Measurements from ENCODE around the gene SYNGR1.
"Not testable (repeated sequence)": the region's sequence is repeated elsewhere in the genome, so short reads cannot be mapped to it uniquely, and the experiment has no call there.

The SYNGR1 gene

DNA sequence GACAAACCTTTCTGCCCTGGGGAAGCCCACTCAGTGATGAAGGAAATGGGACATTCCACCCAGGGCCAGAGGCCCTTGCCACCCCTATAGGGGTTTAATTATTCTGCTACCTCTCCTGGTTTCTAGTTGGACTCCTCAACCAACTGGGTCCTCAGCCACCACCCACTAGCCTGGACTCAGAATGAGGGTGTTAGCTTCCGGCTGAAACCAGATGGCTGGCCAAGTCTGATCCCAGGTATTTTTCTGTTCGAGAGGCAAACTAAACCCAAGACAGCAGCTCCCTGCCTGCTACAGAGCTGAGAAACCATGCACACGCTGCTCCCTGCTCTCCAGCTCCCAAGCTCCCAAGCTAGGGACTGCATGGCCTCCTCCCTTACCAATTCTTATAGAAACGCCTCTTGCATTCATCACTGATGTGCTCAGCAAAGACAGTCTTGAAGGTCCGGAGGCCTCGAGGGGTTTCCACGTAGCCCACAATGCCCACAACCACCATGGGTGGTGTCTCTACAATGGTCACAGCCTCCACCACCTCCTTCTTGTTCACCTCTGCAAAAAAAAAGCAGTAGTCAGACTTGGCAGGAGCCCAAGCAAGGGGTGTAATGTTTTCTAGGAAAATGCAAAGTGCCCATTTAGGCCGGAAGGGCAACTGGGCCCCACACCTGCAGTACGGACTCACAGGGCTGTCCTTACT is 32.6 kb upstream of the SYNGR1 start:
- DNase-seq: no peak

DNA sequence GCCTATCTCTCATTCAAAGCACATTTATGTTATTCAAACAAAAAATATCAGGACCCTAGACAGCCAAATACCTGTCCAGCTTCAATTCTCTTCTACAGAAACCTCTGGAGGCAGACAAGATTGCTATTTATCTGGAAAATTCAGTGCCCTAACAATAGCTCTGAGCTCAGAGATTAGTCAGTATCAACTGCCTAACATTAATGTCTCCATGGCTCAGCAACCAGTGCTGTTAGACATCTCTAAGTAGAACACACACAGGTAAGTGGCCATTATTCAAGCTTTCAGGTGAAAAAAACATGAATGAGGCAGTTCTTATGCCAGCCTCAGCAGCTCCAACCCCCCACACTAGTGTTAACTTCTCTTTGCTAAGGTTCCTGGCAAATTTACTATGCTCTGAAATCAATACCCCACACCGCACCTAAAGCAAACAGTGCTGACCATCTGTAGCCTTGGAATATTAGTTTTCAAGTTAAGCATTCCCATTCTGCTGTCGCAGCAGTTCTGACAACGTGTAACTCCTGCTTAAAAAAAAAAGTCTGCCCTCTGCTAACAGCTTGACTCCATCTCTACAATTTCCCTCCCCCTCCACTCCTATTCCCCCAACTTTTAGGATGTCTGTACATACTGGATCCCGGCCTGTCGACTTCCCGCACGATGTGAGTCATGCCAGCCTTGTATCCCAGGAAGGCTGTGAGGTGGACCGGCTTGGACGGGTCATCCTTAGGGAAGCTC is 31.9 kb upstream of the SYNGR1 start:
- no peak for DNase-seq

DNA sequence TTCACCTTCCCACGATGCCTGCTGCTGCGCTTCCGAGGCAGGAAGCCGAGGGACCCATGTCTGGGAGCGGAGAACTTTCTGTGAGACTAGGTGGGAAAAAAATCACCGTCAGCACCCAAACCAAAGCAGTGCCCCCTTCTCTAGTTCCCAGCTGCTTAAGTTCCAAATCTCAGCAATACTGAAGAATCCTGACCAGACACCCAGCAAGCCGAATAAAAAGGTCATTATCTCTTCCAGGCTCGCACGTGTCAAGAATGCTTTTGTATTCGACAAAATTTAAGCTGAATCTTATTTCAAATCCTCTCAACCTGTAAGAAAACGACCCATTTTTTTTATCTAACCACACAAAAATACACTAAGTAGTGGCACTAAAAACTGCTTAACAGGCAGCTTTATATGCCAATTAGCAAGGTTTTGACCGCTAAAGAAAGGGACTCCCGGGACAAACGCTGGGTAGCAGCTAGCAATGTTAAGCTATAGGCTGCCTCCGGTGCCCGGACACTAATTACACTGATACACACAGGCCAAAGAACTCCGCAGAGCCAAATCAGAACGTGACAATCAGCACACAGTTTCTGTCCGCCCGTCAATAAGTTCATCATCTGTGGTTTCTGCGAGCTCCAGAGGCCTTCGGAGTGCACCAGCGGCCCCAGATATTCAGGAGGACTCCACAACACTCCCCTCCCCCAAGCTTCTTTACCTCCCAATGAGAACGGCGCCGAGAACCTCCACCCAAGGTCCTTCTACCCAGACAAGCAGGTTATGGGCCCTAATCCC is 31.1 kb upstream of the SYNGR1 start:
- no peak for DNase-seq

DNA sequence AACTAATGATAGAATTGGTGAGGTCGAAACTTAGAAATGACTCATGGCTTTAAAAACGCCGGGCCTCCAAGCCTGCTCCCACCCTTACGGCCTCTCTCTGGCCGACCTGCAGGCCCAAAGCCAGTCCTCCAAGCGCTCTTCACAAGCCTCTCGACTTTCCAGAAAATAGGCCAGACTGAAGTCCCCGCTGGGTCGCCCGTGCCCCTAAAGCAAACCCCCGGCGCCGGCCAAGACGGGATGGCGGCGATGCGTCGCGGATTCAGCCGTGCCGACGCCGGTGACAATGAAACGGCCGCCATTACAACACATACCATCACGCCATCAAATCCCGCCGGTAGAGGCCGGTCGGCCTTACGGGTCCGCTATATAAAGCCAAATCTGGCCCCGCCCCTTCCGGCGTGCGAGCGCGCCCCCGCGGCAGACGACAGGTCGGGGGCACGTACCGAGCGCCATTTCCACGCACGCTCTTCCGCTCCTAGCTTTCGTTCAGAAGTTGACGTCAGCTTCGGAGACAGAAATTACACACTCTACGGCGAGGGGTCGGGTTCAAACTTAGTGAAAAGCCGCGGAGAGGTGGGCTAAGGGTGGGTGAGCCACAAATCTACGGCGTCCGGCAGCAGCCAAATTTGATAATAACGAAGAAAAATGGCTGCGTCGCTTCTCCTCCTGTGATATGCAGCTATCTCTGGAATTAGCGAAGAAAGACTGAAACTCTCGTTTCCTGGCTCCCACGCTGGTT is 30.3 kb upstream of the SYNGR1 start, which contains the start of gene RPL3:
Gene RPL3, minus strand, starts transcription at position 340 of the 739 bp plus-strand sequence. Its CDS starts 26 bp downstream, at position 314.
- peak; percentile 99 for DNase-seq

DNA sequence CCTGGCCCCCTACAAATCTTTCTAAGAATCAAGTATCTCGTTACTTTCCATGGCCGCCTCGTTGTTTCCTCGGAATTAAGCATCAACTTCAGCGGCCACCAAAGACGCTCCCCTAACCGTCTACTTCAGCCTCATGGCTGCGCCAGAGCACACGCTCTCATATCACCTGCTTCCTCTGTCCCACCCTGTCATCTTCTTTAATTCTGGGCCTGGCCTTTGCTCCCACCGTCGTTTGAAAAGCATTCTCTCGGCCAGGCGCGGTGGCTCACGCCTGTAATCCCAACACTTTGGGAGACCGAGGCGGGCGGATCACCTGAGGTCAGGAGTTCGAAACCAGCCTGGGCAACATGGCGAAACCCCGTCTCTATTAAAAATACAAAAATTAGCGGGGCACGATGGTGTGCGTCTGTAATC is 29.2 kb upstream of the SYNGR1 start:
- DNase-seq: not testable (repeated sequence)

DNA sequence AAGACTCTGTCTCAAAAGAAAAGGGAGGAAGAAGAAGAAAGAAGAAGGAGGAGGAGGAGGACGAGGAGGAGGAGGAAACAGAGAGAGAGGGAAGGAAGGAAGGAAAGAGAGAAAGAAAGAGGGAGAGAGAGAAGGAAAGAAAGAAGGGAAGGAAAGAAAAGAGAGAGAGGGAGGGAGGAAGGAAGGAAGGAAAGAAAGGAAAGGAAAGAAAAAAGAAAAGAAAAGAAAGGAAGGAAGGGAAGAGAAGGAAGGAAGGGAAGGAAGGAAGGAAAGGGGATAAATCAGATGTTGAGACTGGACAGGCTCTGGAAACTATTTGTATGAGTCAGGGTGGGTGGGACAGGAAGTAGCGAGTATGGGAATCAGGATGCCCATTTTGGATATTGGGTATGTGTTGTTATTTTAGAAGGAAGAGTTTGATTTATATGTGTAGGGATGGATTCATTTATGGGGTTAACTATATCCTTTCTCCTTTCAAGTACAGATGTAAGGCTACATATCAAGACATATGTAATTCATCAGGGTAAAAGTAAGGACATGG is 24.3 kb upstream of the SYNGR1 start:
- no peak for DNase-seq

DNA sequence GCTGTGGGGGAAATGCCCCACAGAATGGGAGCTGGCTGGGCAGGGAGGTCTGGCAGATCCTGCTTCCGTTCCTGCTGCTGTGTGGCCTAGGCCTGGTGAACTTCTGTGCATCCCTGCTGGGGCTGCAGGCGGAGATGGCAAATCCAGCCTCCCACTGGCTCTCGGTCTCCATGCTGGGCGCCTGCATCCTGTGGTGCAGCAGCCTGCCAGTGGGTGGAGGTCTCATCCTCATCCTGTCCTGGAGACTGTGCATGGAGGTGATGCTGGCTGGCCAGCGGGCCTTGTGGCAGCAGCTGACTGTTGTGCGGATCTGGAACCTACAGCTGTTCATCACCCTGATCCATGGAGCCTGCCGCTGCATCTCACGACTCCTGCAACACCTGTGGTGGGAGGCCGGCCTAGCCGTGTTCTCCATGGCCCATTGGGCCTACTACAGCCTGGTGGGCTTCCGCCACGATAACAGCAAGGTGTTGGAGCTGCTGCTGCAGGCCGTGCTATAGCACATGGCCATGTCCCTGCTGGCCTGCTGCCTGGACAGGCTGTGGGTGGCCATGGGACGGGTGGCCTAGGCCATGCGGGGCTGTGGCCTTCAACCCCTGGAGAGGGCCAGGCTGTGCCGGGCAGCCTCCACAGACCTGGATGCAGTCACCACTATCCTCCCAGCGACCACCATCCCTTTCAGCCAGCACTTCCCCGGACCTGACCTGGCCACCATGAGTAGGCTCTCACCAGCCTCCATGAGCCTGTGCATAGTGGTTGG is 21.6 kb upstream of the SYNGR1 start:
- no peak for DNase-seq

DNA sequence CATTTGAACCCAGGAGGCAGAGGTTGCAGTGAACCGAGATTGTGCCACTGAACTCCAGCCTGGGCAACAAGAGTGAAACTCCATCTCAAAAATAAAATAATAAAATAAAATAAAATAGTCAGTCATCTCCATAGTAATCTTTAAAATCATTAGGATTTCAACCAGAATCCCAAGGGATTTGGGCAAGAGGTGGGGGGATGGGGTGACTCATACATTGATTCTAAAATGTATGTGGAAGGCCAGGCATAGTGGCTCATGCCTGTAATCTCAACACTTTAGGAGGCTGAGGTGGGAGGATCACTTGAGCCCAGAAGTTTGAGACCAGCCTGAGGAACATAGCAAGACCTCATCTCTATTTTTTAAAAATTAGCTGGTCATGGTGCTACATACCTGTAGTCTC is 19.2 kb upstream of the SYNGR1 start:
- DNase-seq: not testable (repeated sequence)

DNA sequence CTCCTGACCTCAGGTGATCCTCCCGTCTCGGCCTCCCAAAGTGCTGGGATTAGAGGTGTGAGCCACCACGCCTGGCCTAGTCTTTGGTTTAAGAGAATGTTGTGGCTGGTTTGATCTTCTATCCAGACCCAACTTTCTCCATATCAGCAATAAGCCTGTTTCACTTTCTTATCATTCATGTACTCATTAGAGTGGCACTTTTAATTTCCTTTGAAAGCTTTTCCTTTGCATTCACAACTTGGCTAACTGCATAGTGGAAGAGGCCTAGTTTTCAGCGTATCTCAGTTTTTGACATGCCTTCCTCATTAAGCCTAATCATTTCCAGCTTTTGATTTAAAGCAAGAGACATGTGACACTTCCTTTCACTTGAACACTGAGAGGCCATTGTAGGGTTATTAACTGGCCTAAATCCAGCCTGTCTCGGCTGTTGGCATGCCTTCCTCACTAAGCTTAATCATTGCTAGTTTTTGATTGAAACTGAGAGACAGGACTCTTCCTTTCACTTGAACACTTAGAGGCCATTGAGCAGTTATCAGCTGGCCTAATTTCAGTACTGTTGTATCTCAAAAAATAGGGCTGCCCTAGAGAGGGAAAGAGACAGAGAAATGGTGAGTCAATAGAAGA is 17.2 kb upstream of the SYNGR1 start:
- DNase-seq: no peak

DNA sequence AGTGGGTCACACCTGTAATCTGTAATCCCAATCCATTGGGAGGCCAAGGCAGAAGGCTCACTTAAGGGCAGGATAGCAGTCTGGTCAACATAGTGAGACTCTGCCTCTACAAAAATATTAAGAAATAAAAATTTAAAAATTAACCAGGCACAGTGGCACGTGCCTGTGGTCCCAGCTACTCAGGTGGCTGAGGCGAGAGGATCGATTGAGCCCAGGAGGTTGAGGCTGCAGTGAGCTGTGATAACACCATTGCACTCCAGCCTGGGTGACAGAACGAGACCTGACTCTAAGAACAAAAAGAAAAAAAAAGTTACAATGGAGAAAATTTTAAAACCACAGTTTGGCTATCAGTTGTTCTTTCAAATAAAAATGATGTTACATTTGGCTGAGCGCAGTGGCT is 13.4 kb upstream of the SYNGR1 start:
- DNase-seq: no peak

DNA sequence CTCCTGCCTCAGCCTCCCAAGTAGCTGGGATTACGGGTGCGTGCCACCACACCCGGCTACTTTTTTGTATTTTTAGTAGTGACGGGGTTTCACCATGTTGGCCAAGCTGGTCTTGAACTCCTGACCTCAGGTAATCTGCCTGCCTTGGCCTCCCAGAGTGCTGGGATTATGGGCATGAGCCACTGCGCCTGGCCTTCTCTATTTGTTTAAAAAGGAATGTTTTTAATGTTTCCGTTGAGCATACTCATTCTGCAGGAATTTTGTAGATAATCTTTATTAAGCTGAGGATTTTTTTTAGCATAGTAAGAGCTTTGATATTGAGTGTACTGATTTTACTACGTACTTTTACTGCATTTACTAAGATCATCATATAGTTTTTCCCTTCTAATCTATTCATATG is 10.0 kb upstream of the SYNGR1 start:
- not testable (repeated sequence) for DNase-seq

DNA sequence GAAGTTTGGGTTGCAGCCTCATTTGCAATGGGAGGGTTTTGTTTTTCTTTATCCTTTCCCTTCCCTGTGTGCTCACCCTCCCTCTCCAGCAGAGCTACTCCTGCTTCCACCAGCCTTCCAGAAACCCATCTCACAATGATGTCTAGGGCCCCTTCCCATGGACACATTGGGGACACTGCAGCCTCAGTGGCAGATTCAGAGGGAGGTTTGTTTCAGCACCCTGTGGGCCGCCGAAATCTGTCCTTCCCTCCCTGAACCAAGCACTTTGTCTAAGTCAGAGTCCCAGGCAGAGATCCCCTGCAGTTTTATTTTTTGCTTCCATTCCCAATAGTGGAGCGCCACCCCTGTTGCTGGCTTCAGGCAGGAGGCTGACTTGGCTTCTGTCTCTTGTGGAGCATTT is 8.6 kb upstream of the SYNGR1 start:
- no peak for DNase-seq

DNA sequence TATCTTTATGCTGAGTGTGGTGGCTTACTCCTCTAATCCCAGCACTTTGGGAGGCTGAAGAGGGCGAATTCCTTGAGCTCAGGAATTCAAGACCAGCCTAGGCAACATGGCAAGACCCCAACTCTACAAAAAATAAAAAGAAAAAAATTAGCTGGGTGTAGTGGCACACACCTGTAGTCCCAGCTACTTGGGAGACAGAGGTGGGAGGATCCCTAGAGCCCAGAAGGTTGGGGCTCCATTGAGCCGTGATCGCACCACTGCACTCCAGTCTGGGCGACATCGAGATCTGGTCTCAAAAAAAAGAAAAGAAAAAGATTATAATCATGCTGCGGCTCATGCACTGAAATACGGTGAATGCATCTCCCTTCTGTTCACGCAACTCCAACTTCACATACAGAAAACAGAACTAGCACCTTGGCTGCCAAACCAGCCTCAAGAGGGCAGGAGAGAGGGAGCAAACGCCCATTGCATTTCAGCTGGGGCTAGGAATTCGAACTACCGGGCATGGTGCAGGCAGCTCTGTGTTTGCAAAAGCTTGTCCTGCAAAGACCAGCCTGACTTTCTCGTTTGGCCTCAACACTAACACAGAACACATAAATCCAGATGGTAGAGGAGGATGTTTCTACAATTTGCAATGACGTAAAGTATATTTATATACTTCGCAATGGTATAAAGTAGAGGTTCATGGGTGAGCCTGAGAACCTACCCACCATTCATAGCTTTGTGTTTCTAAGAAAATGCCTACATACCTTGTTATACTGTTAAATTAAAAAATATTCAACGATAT is 6.3 kb upstream of the SYNGR1 start:
- DNase-seq: peak; percentile 63

DNA sequence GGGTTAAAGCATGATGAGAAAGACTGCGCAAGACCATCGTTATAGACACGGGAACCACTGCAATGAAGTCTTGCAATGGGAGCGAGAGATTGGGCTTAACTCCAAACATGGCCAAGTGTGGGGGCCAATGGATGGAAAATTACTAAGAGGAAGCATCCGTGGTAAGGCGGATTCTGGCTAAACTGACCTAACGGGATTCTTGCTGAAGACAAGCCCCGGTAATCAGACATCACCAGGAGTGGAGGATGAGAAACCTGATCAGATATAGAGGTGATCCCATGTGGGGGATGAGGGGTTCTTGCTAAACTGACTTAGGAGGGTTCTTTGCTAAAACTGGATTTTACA is 5.8 kb upstream of the SYNGR1 start:
- DNase-seq: no peak

DNA sequence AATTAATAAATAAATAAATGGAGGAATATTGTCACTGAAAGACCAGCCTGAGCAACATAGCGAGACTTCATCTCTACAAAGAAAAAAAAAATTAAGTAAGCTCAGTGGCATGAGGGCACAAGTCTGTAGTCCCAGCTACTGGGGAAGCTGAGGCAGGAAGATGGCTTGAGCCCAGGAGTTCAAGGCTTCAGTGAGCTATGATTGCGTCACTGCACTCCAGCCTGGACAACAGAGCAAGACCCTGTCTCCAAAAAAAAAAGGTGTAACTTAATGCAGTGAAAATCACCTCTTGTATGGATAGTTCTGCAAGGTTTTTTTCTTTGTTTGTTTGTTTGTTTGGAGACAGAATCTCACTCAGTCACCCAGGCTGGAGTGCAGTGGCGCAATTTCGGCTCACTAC is 4.6 kb upstream of the SYNGR1 start:
- DNase-seq: no peak

DNA sequence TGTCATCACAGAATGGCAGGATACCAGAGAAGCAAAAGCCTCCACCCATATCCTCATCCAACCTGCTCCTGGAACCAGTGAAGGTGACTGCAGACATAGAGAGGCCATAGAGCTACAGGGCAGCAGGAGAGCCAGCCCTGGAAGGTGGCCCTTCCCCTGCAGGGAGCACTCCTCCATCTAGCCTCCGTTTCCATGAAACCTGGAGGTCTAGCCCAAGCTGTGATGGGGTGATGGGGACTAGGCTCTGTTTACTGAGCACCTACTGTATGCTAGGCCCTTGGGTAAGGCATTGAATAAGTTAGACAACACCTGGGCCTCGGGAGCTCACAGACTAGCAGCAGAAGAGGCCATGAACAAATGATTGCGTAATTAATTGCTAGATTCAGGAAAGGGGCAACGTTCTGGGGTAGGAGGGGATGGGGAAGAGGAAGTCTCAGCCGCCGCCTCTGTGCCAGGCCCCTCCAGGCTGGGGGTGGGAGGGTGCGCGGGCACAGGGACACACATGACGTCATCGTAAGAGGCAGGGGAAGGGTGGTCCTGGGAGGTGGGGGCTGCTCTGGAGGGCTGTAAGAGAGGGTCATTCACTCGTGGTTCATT is 784 bp upstream of the SYNGR1 start:
- peak; percentile 27 for DNase-seq

DNA sequence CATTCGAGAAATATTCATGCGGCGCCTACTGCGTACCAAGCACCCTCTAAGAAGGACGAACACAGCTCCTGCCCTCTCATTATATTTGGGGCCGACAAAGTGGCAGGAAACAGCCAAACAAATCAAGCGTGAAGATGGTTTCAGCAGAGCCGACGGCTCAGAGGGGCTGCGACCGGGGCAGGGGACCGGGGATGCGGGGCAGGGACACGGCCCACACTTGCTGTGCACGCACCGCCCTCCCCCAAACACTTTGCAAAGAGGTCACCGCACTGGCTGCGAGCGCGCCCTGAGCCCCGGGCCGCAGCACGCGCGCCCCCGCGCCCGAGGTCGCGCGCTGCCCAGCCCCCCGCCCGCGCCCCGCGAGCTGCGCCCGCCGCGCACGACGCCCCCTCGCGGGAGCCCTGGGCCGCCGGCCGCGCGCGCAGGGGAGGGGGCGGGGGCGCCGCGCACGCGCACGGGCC is 255 bp upstream of the SYNGR1 start:
- DNase-seq: peak; percentile 40

DNA sequence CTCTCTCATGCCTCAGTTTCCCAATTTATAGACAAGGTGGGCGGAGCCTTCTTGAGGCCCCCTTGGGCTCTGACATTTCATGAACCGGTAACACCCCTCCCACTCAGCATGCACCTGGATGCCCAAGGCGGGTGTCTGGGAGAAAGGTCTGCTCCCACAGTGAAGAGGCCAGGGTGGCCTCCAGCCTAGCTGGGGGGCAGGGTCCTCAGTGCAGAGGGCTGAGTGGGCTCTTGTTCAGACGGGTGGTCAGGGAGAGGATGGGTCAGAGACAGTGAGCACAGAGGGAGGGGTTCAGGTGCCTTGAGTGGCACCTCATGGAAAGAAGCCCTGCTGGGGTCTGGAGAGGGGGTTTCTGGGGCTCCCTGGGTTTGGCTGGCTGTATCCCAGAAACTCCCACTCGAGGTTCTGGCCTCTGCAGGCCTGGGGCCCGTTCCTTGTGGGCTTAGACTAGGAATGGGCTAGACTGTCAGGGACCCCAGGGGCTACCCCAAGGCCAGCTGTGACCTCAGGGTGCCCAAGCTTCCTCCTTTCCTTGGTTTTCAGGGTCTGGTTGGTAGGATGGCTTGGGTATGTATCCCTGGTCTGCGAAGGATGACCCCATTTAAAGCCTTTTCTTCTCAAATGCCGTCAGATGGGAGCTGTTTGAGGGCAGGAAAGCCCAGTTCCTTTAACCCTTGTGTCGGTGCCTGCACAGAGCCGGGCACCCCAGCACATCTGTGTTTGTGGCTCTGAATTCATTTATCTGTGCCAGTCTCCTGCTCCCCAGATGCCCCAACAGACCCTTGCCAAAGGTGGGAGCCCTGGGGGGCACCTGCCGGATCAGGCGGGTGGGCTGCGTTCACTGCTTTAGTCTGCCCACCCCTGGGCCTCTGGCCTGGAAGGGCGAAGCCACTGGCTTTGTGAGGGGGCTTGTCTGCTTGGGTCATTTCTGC is 1.2 kb downstream of the SYNGR1 start:
- DNase-seq: no peak

DNA sequence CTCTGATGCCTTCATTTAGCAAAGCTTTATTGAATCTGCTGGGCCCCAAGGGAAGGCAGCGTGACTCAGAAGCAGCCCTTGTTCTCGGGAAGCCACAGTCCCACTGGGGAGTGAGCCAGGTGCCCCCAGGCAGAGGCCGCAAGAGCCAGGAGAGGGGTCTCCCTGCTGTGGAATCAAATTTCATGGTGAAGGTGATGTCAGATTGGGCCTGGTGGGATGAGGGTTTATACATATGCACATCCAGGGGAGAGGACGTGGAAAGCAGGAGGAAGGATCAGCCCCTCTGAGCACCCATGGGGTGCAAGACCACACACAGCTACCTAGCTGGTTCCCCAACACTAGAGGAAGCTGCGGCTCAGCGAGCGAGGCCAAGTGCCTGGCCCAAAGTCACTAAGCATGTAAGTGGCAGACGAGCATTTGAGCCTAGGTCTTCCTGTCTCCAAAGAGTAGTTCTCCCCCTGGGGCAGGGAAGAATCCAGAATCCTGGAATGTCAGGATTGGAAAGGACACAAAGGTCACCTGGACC is 2.0 kb downstream of the SYNGR1 start:
- DNase-seq: no peak

All from activated T-cell treated with anti-CD3 and anti-CD28 coated beads, Interleukin-2, amount 50 U/mL, for 1 hour (primary cell).